BJ (cell line): ENCODE results near the gene PHRF1. TPM values are rescaled to one million over a fixed set of nuclear protein-coding genes. Genes with fewer than 3 reads are reported as not detected.

Experiments used
- CTCF ChIA-PET: fragments of 350-600 bp; formaldehyde crosslinking; extraction: SDS; loops from one replicate; lab custom pipeline; 2021; ENCODE audit warnings: antibody characterized with exemption, inconsistent platforms; lab: Yijun Ruan, JAX
- POLR2A ChIA-PET: fragments of 300-600 bp; sonication (Branson Sonifier 250); formaldehyde crosslinking; extraction: SDS; loops from one replicate; lab custom pipeline; 2021; ENCODE audit warnings: antibody characterized with exemption; lab: Charles Lee
- DNase-seq: peaks from one replicate; pipeline ENCODE4 v3.0.0-alpha.2; 2011; ENCODE audit warnings: low read depth
- H3K27me3 ChIP-seq: 2 replicates; pipeline ENCODE4 v1.6.0; 2011; ENCODE audit warnings: low read length; ENCODE audit not compliant: control insufficient read depth, insufficient read depth
- H3K36me3 ChIP-seq: 2 replicates; pipeline ENCODE4 v1.5.1; 2011; ENCODE audit warnings: low read length; ENCODE audit not compliant: control insufficient read depth, insufficient read depth
- H3K4me3 ChIP-seq: 2 replicates; pipeline ENCODE4 v1.5.1; 2011; ENCODE audit warnings: low read depth, mild to moderate bottlenecking, control low read depth, low read length
- CTCF ChIP-seq: IDR thresholded peaks from 2 replicates; pipeline ENCODE4 v1.5.1; 2011; ENCODE audit warnings: low read depth, mild to moderate bottlenecking, control low read depth, inconsistent platforms, low read length, moderate library complexity; ENCODE audit not compliant: insufficient read depth
- polyA plus RNA-seq: library from polyadenylated mRNA; depleted of rRNA; stranded (reverse); fragments of >200 nt; gene quantifications from 2 replicates; pipeline ENCODE4 v1.2.3, GENCODE V29; 2011

PHRF1 gene
- polyA plus RNA-seq, 1 experiment, result 10.7 TPM

- no peak for TF ChIP-seq CTCF
- CTCF ChIA-PET, result interaction anchor here (2.1 to 4.0 kb wide), 2 partner anchors 9 to 11 kb away, joined by 5 to 19 read pairs; no protein-coding TSS in a partner anchor
Observed at GRCh38 chr11:529728-530411, 46.4 kb upstream of the PHRF1 start.

GRCh38 chr11:530960-531831, 45.1 kb upstream of the PHRF1 start:
- Histone ChIP-seq H3K36me3 (peaks cover 22% of the 10 kb centered on the region), H3K27me3 (no peaks in the 10 kb centered on the region), H3K4me3 (no peak overlapping the region)
- no peak for TF ChIP-seq CTCF
- DNase-seq, result no peak
- ChIA-PET CTCF (interaction anchor here (0.7 kb wide), 1 partner anchor 12 kb away, joined by 3 read pairs; no protein-coding TSS in a partner anchor), POLR2A (no interaction called here)

More at GRCh38 chr11:529728-530411, 46.4 kb upstream of the PHRF1 start:
- Histone ChIP-seq H3K27me3 (no peaks in the 10 kb centered on the region), H3K4me3 (no peak overlapping the region), H3K36me3 (peaks cover 22% of the 10 kb centered on the region)
- POLR2A ChIA-PET, result no interaction called here
- no peak for DNase-seq

- H3K27me3 ChIP-seq, result no peaks in the 10 kb centered on the region
- ChIA-PET POLR2A (no interaction called here), CTCF (interaction anchor here (0.7 kb wide), 1 partner anchor 13 kb away, joined by 3 read pairs; no protein-coding TSS in a partner anchor)
- H3K4me3 ChIP-seq, result no peak overlapping the region
- H3K36me3 ChIP-seq, result peaks cover 22% of the 10 kb centered on the region
- no peak for DNase-seq
- no peak for TF ChIP-seq CTCF
Observed at GRCh38 chr11:531919-532526, 44.2 kb upstream of the PHRF1 start.

- Histone ChIP-seq H3K4me3 (no peak overlapping the region), H3K36me3 (peaks cover 22% of the 10 kb centered on the region), H3K27me3 (no peaks in the 10 kb centered on the region)
- no peak for TF ChIP-seq CTCF
- CTCF ChIA-PET, result interaction anchor here (0.7 to 2.7 kb wide), 2 partner anchors 14 kb away, joined by 3 to 13 read pairs; no protein-coding TSS in a partner anchor
- DNase-seq, result no peak
- POLR2A ChIA-PET, result no interaction called here
Observed at GRCh38 chr11:532527-532985, 43.7 kb upstream of the PHRF1 start.
